Muscle of leg (tissue), 16 donors: Measurements from ENCODE around the gene ZNF420. TPM values are rescaled to one million over a fixed set of nuclear protein-coding genes. Genes with fewer than 3 reads are reported as not detected.
"Not testable (repeated sequence)": the region's sequence is repeated elsewhere in the genome, so short reads cannot be mapped to it uniquely, and the experiment has no call there.

Source experiments
- DNase-seq: peaks from one replicate; pipeline ENCODE4 v3.0.0; 2013
- H3K27ac ChIP-seq: one replicate; pipeline ENCODE4 v1.5.1; 2013; ENCODE audit warnings: mild to moderate bottlenecking, low read length, control low read depth
- H3K27me3 ChIP-seq: one replicate; pipeline ENCODE4 v1.6.1; 2013; ENCODE audit warnings: low read length; ENCODE audit not compliant: control insufficient read depth, insufficient read depth
- H3K36me3 ChIP-seq: one replicate; pipeline ENCODE4 v1.6.1; 2013; ENCODE audit warnings: low read length; ENCODE audit not compliant: control insufficient read depth, insufficient read depth
- H3K4me1 ChIP-seq: one replicate; pipeline ENCODE4 v1.6.1; 2013; ENCODE audit warnings: low read length; ENCODE audit not compliant: control insufficient read depth, insufficient read depth
- H3K4me3 ChIP-seq: one replicate; pipeline ENCODE4 v1.5.1; 2013; ENCODE audit warnings: low read length, control low read depth
- H3K9me3 ChIP-seq: replicated peaks from 2 replicates; pipeline ENCODE4 v1.6.1; 2013; ENCODE audit warnings: low read depth, low read length; ENCODE audit not compliant: control insufficient read depth
- WGBS: methylation state at CpG from one replicate; pipeline ENCODE4 v1.1.5; 2013; ENCODE audit warnings: missing lambda C conversion rate; ENCODE audit not compliant: insufficient coverage; 5-methylcytosine and 5-hydroxymethylcytosine counted together
- long read RNA-seq, 11 donors: transcript quantifications; one replicate each; lab custom pipeline, GENCODE V29; 2026
- polyA plus RNA-seq, 8 donors: library from polyadenylated mRNA; unstranded; fragments of 120-200 nt; gene quantifications; one replicate each; pipeline versions ENCODE4 v1.2.1 to v1.2.3, GENCODE V29; 2013; ENCODE audit warnings: inconsistent platforms in 1 of 8, low replicate concordance in 1 of 8; ENCODE audit not compliant: insufficient read length in 8 of 8, insufficient read depth in 1 of 8
- total RNA-seq: library from RNA; stranded (reverse); fragments of 120-200 nt; gene quantifications from one replicate; pipeline ENCODE4 v1.2.4, GENCODE V29; 2013

ZNF420 gene
- total RNA-seq (18.3 TPM), polyA plus RNA-seq (10 to 100 TPM in 7 of 8 donors, 1 to 10 TPM in 1; 8.9 to 14.0 (median 13.6) TPM)
- long read RNA-seq, donor 1, partial matches to known transcripts, result 0 of 1 reads
- long read RNA-seq, donor 1, other reads (novel, unspliced or antisense), result 0 of 1 reads
- long read RNA-seq, donor 2, result 0 reads
- long read RNA-seq, donor 3, partial matches to known transcripts, result 0 of 2 reads
- long read RNA-seq, donor 3, other reads (novel, unspliced or antisense), result 0 of 2 reads
- long read RNA-seq, donor 4, partial matches to known transcripts, result 0 of 2 reads
- long read RNA-seq, donor 4, other reads (novel, unspliced or antisense), result 0 of 2 reads
- long read RNA-seq, donor 5, transcript ZNF420-202 (5 exons, 3,535 nt), result major isoform, 5 of 5 reads
- long read RNA-seq, donor 5, partial matches to known transcripts, result 0 of 5 reads
- long read RNA-seq, donor 5, other reads (novel, unspliced or antisense), result 0 of 5 reads
- long read RNA-seq, donor 6, partial matches to known transcripts, result 0 of 3 reads
- long read RNA-seq, donor 6, other reads (novel, unspliced or antisense), result 0 of 3 reads
- long read RNA-seq, donor 7, result 0 reads
- long read RNA-seq, donor 8, partial matches to known transcripts, result 22 of 25 reads
- long read RNA-seq, donor 8, other reads (novel, unspliced or antisense), result 0 of 25 reads
- long read RNA-seq, donor 9, partial matches to known transcripts, result 0 of 3 reads
- long read RNA-seq, donor 9, other reads (novel, unspliced or antisense), result 0 of 3 reads
- long read RNA-seq, donor 10, partial matches to known transcripts, result 43 of 45 reads
- long read RNA-seq, donor 10, other reads (novel, unspliced or antisense), result 0 of 45 reads
- long read RNA-seq, donor 11, partial matches to known transcripts, result 0 of 2 reads
- long read RNA-seq, donor 11, other reads (novel, unspliced or antisense), result 0 of 2 reads

DNA sequence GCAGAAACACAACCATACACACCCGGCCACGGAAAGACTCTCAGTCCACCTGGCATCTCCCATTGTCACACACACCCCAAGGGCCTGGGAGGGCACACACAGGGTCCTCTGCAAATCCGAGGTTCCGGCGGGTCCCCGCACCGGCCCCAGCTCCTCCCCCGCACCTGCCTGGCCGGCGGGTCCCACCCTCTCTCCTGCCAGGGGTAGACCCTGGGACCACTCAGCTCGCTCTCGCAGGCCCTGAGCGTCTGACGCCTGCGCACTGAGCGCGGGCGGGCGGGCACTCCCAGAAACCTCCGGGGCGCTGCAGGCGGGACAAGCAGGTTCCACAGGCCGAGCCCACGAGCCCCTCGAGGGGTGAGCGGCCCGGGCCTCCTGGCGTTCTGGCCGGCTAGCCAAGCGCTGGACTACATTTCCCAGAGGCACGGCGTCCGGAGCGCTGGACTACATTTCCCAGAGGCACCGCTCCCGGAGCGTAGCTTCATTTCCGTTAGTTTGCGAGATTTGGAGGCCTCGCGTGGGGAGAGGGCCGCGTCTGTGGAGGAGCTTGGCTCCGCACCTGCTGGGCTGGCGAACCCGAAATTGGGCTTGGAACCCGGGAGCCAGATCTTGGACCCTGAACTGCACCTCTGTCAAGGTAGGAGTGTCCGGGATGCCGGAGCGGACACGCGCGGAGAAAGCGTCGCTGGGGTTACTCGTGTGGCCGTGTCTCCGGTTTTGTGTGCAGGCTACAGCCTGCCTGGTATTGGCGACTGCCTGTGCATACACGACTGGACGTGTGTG is at the start of gene ZNF420:
Gene ZNF420 (plus strand): TSS at position 500 of the 783 bp plus-strand sequence. CDS start 10,686 bp downstream, outside the sequence.
- H3K27me3 ChIP-seq, result no peaks in the 10 kb centered on the region
- peak within 1 kb of the TSS; percentile 94 for H3K27ac ChIP-seq
- under 1% methylated on average over 60 of the region's 61 CpGs for WGBS
- DNase-seq, result peak; percentile 99
- H3K4me1 ChIP-seq, result peaks cover 5% of the 10 kb centered on the region
- peak within 1 kb of the TSS; percentile 96 for H3K4me3 ChIP-seq
- H3K9me3 ChIP-seq, result peaks cover 12% of the 10 kb centered on the region
- no peaks in the 10 kb centered on the region for H3K36me3 ChIP-seq

DNA sequence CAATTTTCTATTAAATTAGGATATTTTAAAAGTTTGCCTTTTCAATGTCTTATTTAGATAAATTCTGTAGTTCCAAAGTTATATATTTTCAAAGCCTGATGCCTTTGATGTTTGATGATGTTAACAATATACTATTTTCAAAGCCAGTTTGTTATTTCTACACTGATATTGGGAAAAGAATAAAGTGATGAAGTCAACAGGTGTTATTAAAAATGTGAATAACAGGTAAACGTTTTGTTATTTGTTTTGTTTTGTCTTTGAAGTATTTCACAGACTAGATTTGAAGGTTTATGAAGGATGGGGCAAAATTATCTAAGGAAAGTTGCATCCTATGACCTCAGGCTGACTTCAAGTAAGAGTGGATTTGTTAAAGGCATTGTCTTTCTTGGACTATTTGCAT is 33.1 kb upstream of the ZNF420 start:
- Histone ChIP-seq H3K4me1 (no peaks in the 10 kb centered on the region), H3K9me3 (peaks cover 13% of the 10 kb centered on the region), H3K36me3 (no peaks in the 10 kb centered on the region), H3K4me3 (no peak overlapping the region), H3K27ac (no peak overlapping the region), H3K27me3 (no peaks in the 10 kb centered on the region)
- no CpG with 5 or more reads among the region's 1 CpG for WGBS
- DNase-seq, result no peak

DNA sequence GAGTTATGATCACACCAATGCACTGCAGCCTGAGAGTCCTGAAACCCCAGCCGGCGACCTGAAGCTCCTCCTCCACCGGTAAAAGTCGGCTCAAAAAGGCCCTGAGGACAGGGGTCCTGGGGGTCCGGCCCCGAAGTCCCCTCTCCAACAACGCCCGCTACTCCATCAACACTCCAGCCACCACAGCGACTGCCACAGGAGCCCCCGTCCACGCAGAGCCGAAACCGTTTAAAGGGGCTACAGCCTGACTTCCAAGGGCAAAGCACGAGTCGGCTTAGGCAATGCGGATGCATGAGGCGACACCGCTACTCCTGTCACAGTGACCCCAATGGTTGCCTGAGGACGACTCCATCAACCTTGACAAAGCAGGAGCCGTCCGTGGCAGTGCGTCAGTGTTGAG is 22.9 kb upstream of the ZNF420 start:
- Histone ChIP-seq H3K27me3 (no peaks in the 10 kb centered on the region), H3K9me3 (peaks cover 56% of the 10 kb centered on the region), H3K4me1 (no peaks in the 10 kb centered on the region), H3K27ac (no peak overlapping the region), H3K36me3 (no peaks in the 10 kb centered on the region), H3K4me3 (no peak overlapping the region)
- DNase-seq, result no peak
- WGBS, result 95% methylated on average over 22 of the region's 22 CpGs

DNA sequence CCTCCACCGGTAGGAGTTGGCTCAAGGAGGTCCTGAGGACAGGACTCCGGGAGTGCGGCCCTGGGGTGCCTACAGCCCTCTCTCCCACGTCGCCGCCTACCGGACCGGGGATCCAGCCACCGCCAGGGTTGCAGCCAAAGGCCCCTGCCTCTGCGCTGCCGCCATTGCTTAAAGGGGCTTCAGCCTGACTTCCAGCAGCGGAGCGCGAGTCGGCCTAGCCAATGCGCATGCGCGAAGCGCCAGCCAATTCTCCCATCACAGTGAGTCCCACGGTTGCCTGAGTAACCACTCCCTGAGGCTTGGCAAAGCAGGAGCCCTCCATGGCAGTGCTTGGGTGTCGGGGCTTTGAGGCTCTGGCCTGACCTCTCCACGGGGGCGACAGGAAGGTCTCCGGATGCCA is 21.5 kb upstream of the ZNF420 start:
- DNase-seq, result no peak
- 95% methylated on average over 24 of the region's 24 CpGs for WGBS
- Histone ChIP-seq H3K4me3 (no peak overlapping the region), H3K27me3 (no peaks in the 10 kb centered on the region), H3K9me3 (peaks cover 60% of the 10 kb centered on the region), H3K27ac (no peak overlapping the region), H3K4me1 (no peaks in the 10 kb centered on the region), H3K36me3 (no peaks in the 10 kb centered on the region)

DNA sequence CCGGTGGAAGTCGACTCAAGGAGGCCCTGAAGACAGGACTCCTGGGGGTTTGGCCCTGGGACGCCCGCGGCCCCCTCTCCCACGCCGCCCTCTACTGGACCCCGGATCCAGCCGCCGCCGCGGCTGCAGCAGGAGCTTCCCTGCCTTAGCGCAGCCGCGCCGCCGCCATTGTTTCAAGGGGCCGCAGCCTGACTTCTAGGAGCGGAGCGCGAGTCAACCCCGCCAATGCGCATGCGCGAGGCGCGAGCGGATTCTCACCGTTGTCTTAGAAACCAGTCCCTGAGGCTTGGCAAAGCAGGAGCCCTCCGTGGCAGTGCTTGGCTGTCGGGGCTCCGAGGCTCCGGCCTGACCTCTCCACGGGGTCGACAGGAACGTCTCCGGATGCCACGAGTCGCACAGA is 19.1 kb upstream of the ZNF420 start:
- Histone ChIP-seq H3K4me1 (no peaks in the 10 kb centered on the region), H3K4me3 (no peak overlapping the region), H3K27ac (no peak overlapping the region), H3K27me3 (no peaks in the 10 kb centered on the region), H3K9me3 (peaks cover 61% of the 10 kb centered on the region), H3K36me3 (no peaks in the 10 kb centered on the region)
- DNase-seq, result no peak
- 44% methylated on average over 39 of the region's 39 CpGs for WGBS

DNA sequence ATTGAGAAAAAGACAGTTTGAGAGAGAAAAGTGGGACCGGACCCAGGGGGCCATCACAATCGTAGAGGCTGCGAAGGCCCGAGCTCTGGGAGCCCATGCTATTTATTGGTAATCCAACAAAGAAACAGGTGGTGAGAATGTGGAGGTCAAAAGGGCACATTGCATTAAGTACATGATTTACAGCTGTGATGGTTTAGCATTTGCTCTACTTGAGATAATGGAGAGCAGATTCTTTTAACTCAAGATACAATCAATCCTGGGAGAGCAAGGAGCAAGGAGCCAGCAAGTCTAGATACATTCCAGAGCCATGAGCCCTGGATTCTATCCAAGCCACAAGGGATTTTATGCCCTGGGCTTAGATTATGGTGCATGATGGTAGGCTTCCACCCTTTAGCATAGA is 13.3 kb upstream of the ZNF420 start:
- not testable (repeated sequence) for H3K4me1 ChIP-seq, H3K27me3 ChIP-seq, H3K27ac ChIP-seq, DNase-seq, H3K4me3 ChIP-seq, H3K36me3 ChIP-seq
- 30% methylated on average over 4 of the region's 4 CpGs for WGBS
- peaks cover 24% of the 10 kb centered on the region for H3K9me3 ChIP-seq

DNA sequence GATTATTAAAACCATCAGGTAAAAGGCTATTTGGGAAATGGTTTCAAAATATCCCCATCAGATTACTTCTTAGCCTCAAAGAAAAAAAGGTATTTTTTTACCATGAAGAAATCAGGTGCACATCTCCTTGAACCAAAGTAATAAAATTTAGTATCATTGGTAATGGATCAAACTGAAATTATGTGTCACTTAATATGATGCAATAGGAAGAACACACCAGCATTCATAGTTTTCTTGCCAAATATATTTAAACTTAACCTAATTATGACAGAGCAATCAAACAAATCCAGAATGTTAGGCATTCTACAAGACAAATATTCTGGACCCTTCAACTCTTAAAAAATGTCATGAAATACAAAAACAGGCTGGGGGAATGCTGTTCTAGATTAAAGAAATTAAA is 4.1 kb upstream of the ZNF420 start:
- no peak overlapping the region for H3K27ac ChIP-seq

DNA sequence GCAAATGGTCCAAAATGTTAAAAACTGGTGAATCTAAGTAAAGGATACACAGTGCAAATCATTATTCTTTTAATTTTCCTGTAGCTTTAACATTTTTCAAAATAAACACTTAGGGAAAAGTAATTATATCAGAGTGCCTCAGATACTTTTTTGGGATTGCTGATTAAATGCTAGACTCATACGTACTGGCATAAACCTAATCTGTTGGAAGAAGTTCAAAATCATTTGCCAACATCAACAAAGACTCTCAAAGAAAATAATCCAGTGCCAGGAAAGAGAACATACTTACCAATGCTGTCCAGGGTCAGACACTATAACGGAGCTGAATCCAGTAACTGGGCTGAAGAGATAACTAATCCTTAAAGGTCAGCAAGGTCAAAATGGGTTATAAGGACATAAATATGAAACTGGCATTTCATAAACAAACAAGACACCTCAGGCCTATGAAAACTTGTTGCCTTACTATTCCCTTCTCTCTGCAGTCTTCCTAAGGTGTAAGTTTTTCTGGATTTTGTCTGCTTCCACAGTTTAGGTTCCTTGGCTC is 3.3 kb upstream of the ZNF420 start:
- Histone ChIP-seq H3K4me1 (peaks cover 5% of the 10 kb centered on the region), H3K9me3 (no peaks in the 10 kb centered on the region), H3K27me3 (no peaks in the 10 kb centered on the region), H3K27ac (no peak overlapping the region), H3K36me3 (no peaks in the 10 kb centered on the region), H3K4me3 (no peak overlapping the region)
- DNase-seq, result no peak
- no CpG with 5 or more reads among the region's 2 CpGs for WGBS

More for the DNA sequence above, 4.1 kb upstream of the ZNF420 start:
- DNase-seq, result no peak
- Histone ChIP-seq H3K27me3 (no peaks in the 10 kb centered on the region), H3K9me3 (peaks cover 3% of the 10 kb centered on the region), H3K4me3 (no peak overlapping the region), H3K4me1 (peaks cover under 1% of the 10 kb centered on the region), H3K36me3 (no peaks in the 10 kb centered on the region)

DNA sequence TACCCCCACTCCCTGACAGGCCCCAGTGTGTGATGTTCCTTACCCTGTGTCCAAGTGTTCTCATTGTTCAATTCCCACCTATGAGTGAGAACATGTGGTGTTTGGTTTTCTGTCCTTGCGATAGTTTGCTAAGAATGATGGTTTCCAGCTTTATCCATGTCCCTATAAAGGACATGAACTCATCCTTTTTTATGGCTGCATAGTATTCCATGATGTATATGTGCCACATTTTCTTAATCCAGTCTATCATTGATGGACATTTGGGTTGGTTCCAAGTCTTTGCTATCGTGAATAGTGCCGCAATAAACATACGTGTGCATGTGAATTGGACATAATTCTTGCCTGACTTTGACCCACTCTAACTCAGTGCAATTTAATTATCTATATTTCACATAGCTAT is 1.7 kb upstream of the ZNF420 start:
- not testable (repeated sequence) for H3K4me1 ChIP-seq, DNase-seq, H3K4me3 ChIP-seq, H3K27ac ChIP-seq, H3K9me3 ChIP-seq, H3K27me3 ChIP-seq, H3K36me3 ChIP-seq
- 100% methylated on average over 3 of the region's 4 CpGs for WGBS
